GM10266 (cell line): ENCODE measurements around the gene POLG2.
"Not testable (repeated sequence)": the region's sequence is repeated elsewhere in the genome, so short reads cannot be mapped to it uniquely, and the experiment has no call there.

Experiments
- DNase-seq: peaks from one replicate; pipeline ENCODE4 v3.0.0; 2012; ENCODE audit errors: extremely low spot score
- CTCF ChIP-seq: IDR thresholded peaks from 2 replicates; pipeline ENCODE4 v1.5.1; 2012; ENCODE audit warnings: mild to moderate bottlenecking, low read depth; ENCODE audit not compliant: control insufficient read depth, insufficient read depth; ENCODE audit errors: missing control alignments

Gene POLG2

GRCh38 chr17:64466019-64466735, 30.7 kb downstream of the POLG2 start:
- DNase-seq: no peak
- TF ChIP-seq CTCF: no peak

GRCh38 chr17:64461788-64462187, 35.1 kb downstream of the POLG2 start:
- TF ChIP-seq CTCF: no peak
- no peak for DNase-seq

GRCh38 chr17:64460955-64461354, 35.9 kb downstream of the POLG2 start:
- DNase-seq: no peak
- no peak for TF ChIP-seq CTCF

GRCh38 chr17:64459818-64460217, 37.0 kb downstream of the POLG2 start:
- not testable (repeated sequence) for DNase-seq

- no peak for DNase-seq
- TF ChIP-seq CTCF: no peak
These were observed 37.5 kb downstream of the POLG2 start for GRCh38 chr17:64459284-64459747.

GRCh38 chr17:64458756-64459155, 38.1 kb downstream of the POLG2 start:
- TF ChIP-seq CTCF: no peak
- no peak for DNase-seq

GRCh38 chr17:64457156-64457555, 39.7 kb downstream of the POLG2 start:
- no peak for TF ChIP-seq CTCF
- DNase-seq: no peak
